Measurements from ENCODE around the gene C21orf91. TPM values are rescaled to one million over a fixed set of nuclear protein-coding genes. Genes with fewer than 3 reads are reported as not detected.

The C21orf91 gene
- total RNA-seq, 2 experiments from 2014 or later: 41.5 to 56.3 TPM

- peaks cover 37% of the 10 kb centered on the region for H3K4me1 Mint-ChIP-seq
These were observed 697 bp upstream of the C21orf91 start for GRCh38 chr21:17819877-17820229.

DNA sequence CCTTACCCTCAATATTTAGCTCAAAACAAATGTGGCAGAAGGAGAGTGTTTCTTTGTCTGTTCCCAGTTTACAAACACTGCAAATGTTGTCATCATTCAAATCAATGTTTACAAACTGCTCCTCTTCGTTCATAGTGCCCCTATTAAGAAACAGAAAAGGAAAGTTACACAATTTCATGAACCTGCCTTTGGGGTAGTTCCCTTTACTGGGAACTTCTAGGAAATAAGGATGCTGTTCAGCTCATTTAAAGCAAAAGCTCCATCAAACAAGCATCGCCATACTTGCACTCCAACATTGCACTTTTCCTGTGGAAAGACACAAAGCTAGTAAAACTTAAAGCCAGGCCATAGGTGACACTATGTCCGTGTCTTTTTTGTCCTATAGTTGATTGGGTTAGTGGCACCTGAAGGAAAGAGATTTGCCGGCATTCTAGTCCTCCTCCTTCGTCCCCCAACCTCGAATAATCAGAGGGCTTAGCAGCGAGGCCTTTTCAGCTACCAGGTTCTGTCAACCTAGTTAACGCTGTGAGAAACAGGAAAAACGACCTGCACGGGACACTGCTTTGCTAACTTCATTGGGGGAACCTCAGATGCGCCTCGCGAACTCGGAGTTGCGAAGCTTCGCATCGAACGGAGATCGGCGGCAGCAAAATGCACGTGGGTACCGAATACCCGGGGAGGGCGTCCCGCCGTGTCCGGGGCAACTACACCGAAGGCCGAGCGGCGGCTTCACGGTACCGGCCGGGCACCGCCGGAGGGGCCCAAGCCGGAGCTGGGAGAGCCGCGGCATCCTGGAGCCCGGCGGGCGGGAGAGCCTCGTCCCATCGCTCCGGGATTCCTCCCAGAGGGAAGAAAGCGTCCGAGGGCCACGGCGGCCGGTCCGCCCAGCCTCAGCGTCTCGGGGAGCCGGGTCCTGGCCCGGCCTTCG is 706 bp downstream of the C21orf91 start:
- Mint-ChIP-seq H3K4me1 (peaks cover 48% of the 10 kb centered on the region), H3K36me3 (ENCODE audit: low read depth) (peaks cover 36% of the 10 kb centered on the region), H3K27me3 (no peaks in the 10 kb centered on the region), H3K4me3 (peak overlapping the region; percentile 91), H3K9me3 (no peaks in the 10 kb centered on the region), H3K27ac (peak overlapping the region; percentile 95)
- POLR2A ChIA-PET: interaction anchor here (1.1 to 1.7 kb wide), 2 partner anchors 35 to 37 kb away, joined by 3 to 6 read pairs; no protein-coding TSS in a partner anchor
- CTCF ChIA-PET: interaction anchor here (0.8 to 1.4 kb wide), 4 partner anchors 14 to 42 kb away, joined by 3 to 8 read pairs (median 4); no protein-coding TSS in a partner anchor
- DNase-seq: peak; percentile 64

More at GRCh38 chr21:17819877-17820229, 697 bp upstream of the C21orf91 start:
- no peaks in the 10 kb centered on the region for H3K27me3 Mint-ChIP-seq
- CTCF ChIA-PET: interaction anchor here (0.6 to 1.4 kb wide), 4 partner anchors 15 to 282 kb away, joined by 3 to 8 read pairs (median 4); no protein-coding TSS in a partner anchor
- peak overlapping the region; percentile 100 for H3K27ac Mint-ChIP-seq
- peaks cover 7% of the 10 kb centered on the region for H3K9me3 Mint-ChIP-seq
- no peak for DNase-seq
- peak overlapping the region; percentile 88 for H3K4me3 Mint-ChIP-seq
- peaks cover 26% of the 10 kb centered on the region for H3K36me3 Mint-ChIP-seq (ENCODE audit: low read depth)
- POLR2A ChIA-PET: no interaction called here

GRCh38 chr21:17813353-17813752 is 5.8 kb downstream of the C21orf91 start:
- H3K9me3 Mint-ChIP-seq: peaks cover 18% of the 10 kb centered on the region
- H3K4me1 Mint-ChIP-seq: peaks cover 48% of the 10 kb centered on the region
- POLR2A ChIA-PET: interaction anchor here (0.7 kb wide), 2 partner anchors 8 to 213 kb away, joined by 4 to 5 read pairs; no protein-coding TSS in a partner anchor
- no peak overlapping the region for H3K4me3 Mint-ChIP-seq
- CTCF ChIA-PET: interaction anchor here (0.9 to 1.5 kb wide), 3 partner anchors 11 to 17 kb away, joined by 4 read pairs; no protein-coding TSS in a partner anchor
- DNase-seq: no peak
- H3K36me3 Mint-ChIP-seq (ENCODE audit: low read depth): peaks cover 82% of the 10 kb centered on the region
- no peak overlapping the region for H3K27ac Mint-ChIP-seq
- no peaks in the 10 kb centered on the region for H3K27me3 Mint-ChIP-seq

DNA sequence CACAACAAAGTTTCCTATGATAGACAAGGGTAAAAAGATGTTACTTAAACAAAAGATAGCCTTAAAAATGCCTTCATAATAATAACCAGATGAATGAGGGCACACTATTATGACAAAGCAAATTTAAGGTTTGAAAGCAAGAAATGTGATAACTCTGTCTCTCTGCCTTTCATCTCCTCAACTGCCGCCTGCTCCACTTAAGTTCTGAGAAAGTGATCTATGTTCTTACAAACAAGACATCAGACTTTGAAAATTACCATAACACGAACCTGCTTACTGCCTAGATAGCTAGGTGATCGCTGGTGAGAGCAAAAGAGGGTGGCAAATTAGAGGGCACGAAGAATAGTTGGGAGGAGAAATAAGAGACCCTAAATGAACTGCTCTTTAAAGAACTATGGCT is 13.2 kb downstream of the C21orf91 start:
- Mint-ChIP-seq H3K9me3 (peaks cover 29% of the 10 kb centered on the region), H3K36me3 (ENCODE audit: low read depth) (peaks cover 89% of the 10 kb centered on the region), H3K4me1 (peaks cover 23% of the 10 kb centered on the region), H3K27me3 (no peaks in the 10 kb centered on the region), H3K4me3 (no peak overlapping the region), H3K27ac (peak overlapping the region; percentile 3)
- no peak for DNase-seq
- ChIA-PET CTCF (no interaction called here), POLR2A (no interaction called here)

DNA sequence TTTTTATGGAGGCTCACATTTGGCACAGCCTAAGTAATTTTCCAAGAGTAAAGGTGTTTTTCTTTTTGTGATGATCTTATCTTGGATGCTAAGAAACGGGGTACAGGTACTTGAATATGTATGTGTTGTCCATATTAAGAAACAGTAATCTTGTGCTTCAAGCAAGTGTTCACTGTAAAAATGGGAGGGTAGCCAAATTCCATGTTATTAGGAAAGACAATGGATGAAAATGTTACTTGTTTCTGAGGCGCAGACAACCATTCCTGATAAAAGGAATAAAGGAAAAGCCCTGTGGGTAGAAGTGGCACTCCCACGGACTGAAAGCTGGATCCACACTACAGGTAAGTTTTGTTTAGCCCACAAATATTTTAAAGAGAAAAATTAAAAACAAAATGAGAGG is 15.6 kb downstream of the C21orf91 start:
- no peaks in the 10 kb centered on the region for H3K27me3 Mint-ChIP-seq
- ChIA-PET POLR2A (no interaction called here), CTCF (no interaction called here)
- peaks cover 25% of the 10 kb centered on the region for H3K4me1 Mint-ChIP-seq
- H3K4me3 Mint-ChIP-seq: no peak overlapping the region
- H3K27ac Mint-ChIP-seq: peak overlapping the region; percentile 55
- peaks cover 16% of the 10 kb centered on the region for H3K9me3 Mint-ChIP-seq
- DNase-seq: no peak
- H3K36me3 Mint-ChIP-seq (ENCODE audit: low read depth): peaks cover 76% of the 10 kb centered on the region

DNA sequence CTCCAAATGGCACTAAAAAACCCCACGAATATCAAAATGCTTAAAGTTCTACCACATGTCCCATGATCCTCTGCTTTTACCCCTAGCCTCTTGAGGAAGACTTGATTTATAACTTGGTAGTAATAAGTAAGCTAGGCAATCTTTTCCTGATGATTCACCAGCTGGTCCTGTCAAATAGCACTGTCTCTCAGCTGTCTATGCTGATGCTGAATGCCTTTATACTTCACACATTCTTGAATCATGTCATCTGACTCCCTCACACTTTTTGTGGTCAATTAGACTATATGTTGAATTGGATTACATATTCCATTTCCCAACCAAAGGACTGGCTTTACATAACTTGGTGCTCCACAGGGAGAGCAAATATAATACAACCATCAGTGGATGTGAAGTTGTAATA is 16.6 kb downstream of the C21orf91 start:
- ChIA-PET CTCF (interaction anchor here (1.1 to 1.6 kb wide), 3 partner anchors 10 to 21 kb away, joined by 3 to 5 read pairs (median 4); no protein-coding TSS in a partner anchor), POLR2A (no interaction called here)
- DNase-seq: no peak
- Mint-ChIP-seq H3K9me3 (peaks cover 12% of the 10 kb centered on the region), H3K4me3 (no peak overlapping the region), H3K4me1 (peaks cover 25% of the 10 kb centered on the region), H3K36me3 (ENCODE audit: low read depth) (peaks cover 66% of the 10 kb centered on the region), H3K27ac (no peak overlapping the region), H3K27me3 (no peaks in the 10 kb centered on the region)

DNA sequence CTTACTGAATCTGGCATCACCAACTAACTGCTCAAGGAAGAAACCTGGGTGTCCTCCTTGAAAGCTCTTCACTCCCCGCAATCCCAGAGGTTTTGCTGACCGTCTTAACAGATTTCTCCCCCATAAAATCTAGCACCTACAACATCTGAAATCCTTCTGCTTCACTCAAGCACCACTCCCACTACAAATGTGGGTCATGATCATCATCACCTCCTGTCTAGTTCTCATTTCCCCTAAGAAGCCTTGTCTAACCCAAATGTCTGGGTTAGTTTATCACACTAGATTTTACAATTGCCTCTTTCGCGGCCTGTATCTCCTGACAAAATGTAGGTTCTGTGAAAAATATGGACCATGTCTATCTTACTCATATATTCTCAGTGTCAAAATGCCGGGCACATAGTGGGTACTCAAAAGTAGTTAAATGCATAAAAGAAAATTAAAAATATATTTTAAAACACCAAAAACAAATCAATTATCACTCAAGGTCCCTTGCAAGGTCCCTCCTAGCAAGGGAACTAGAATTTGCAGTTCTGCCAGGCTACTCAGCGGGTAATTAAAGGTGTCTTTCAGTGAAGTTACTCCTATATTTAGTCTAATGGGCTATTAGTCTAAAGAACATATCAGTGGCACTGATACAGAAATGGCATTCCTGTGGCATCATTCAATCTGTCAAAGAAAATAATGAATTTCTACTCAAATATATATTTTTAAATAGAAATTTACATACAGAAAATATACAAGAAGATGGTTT is 19.6 kb downstream of the C21orf91 start:
- Mint-ChIP-seq H3K4me3 (no peak overlapping the region), H3K27ac (no peak overlapping the region), H3K36me3 (ENCODE audit: low read depth) (peaks cover 60% of the 10 kb centered on the region)

DNA sequence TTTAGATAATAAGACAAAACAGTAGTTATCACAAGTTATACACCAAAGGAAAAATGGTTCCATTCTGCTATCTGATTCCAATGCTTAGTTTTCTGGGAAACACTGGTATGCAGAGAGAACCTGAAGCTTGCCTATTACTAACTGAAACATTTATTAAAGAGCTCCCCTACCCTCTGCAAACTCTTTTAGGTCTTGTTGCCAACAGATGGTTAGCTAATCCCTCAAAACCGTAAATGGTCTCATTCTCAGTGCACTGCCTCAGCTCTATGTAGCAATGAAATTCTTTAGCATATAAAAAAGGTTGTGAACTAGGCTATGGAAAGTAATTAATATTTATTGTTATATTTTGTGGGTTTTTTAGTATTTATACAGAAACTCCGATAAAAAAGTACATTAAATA is 20.4 kb downstream of the C21orf91 start:
- H3K27me3 Mint-ChIP-seq: no peaks in the 10 kb centered on the region
- CTCF ChIA-PET: interaction anchor here (1.1 to 1.2 kb wide), 2 partner anchors 15 to 18 kb away, joined by 3 read pairs; no protein-coding TSS in a partner anchor
- POLR2A ChIA-PET: no interaction called here
- no peak for DNase-seq
- peaks cover 39% of the 10 kb centered on the region for H3K4me1 Mint-ChIP-seq
- H3K9me3 Mint-ChIP-seq: no peaks in the 10 kb centered on the region
- no peak overlapping the region for H3K4me3 Mint-ChIP-seq
- peaks cover 58% of the 10 kb centered on the region for H3K36me3 Mint-ChIP-seq (ENCODE audit: low read depth)
- H3K27ac Mint-ChIP-seq: no peak overlapping the region

More for the DNA sequence above, 19.6 kb downstream of the C21orf91 start:
- DNase-seq: no peak
- ChIA-PET POLR2A (no interaction called here), CTCF (interaction anchor here (1.1 to 1.2 kb wide), 3 partner anchors 14 to 19 kb away, joined by 3 to 4 read pairs (median 3); no protein-coding TSS in a partner anchor)
- Mint-ChIP-seq H3K9me3 (no peaks in the 10 kb centered on the region), H3K4me1 (peaks cover 39% of the 10 kb centered on the region), H3K27me3 (no peaks in the 10 kb centered on the region)

- Mint-ChIP-seq H3K27ac (no peak overlapping the region), H3K27me3 (no peaks in the 10 kb centered on the region), H3K9me3 (no peaks in the 10 kb centered on the region), H3K4me1 (peaks cover 46% of the 10 kb centered on the region), H3K36me3 (ENCODE audit: low read depth) (peaks cover 60% of the 10 kb centered on the region), H3K4me3 (no peak overlapping the region)
- DNase-seq: no peak
- POLR2A ChIA-PET: no interaction called here
- CTCF ChIA-PET: interaction anchor here (1.2 kb wide), 1 partner anchor 17 kb away, joined by 3 read pairs; no protein-coding TSS in a partner anchor
These were observed 21.2 kb downstream of the C21orf91 start for GRCh38 chr21:17797967-17798366.

- H3K36me3 Mint-ChIP-seq (ENCODE audit: low read depth): peaks cover 52% of the 10 kb centered on the region
- CTCF ChIA-PET: interaction anchor here (0.8 kb wide), 1 partner anchor 17 kb away, joined by 4 read pairs; no protein-coding TSS in a partner anchor
- no peaks in the 10 kb centered on the region for H3K27me3 Mint-ChIP-seq
- no peak overlapping the region for H3K27ac Mint-ChIP-seq
- no peak for DNase-seq
- H3K4me3 Mint-ChIP-seq: no peak overlapping the region
- peaks cover 53% of the 10 kb centered on the region for H3K4me1 Mint-ChIP-seq
- no peaks in the 10 kb centered on the region for H3K9me3 Mint-ChIP-seq
- POLR2A ChIA-PET: no interaction called here
These were observed 22.7 kb downstream of the C21orf91 start for GRCh38 chr21:17796503-17796902.

GRCh38 chr21:17796037-17796403 is 23.1 kb downstream of the C21orf91 start:
- Mint-ChIP-seq H3K9me3 (no peaks in the 10 kb centered on the region), H3K27me3 (no peaks in the 10 kb centered on the region), H3K36me3 (ENCODE audit: low read depth) (peaks cover 52% of the 10 kb centered on the region), H3K27ac (peak overlapping the region; percentile 93), H3K4me3 (no peak overlapping the region), H3K4me1 (peaks cover 57% of the 10 kb centered on the region)
- ChIA-PET CTCF (no interaction called here), POLR2A (no interaction called here)
- DNase-seq: no peak

- CTCF ChIA-PET: interaction anchor here (1.2 kb wide), 1 partner anchor 13 kb away, joined by 3 read pairs; no protein-coding TSS in a partner anchor
- DNase-seq: no peak
- Mint-ChIP-seq H3K36me3 (ENCODE audit: low read depth) (peaks cover 51% of the 10 kb centered on the region), H3K27ac (peak overlapping the region; percentile 93), H3K4me1 (peaks cover 60% of the 10 kb centered on the region), H3K9me3 (peaks cover 1% of the 10 kb centered on the region), H3K27me3 (no peaks in the 10 kb centered on the region), H3K4me3 (no peak overlapping the region)
- POLR2A ChIA-PET: no interaction called here
These were observed 23.8 kb downstream of the C21orf91 start for GRCh38 chr21:17795146-17796036.

All from activated CD4-positive, alpha-beta T cell treated with anti-CD3 and anti-CD28 coated beads, Interleukin-2, amount 10 ng/mL, durations not matched to agents 7 days and 5 days (primary cell).